Fibroblast of mammary gland (primary cell): ENCODE data around the gene TRAF3IP1.
"Not testable (repeated sequence)": the region's sequence is repeated elsewhere in the genome, so short reads cannot be mapped to it uniquely, and the experiment has no call there.

Experiments
- DNase-seq: peaks from one replicate; pipeline ENCODE4 v3.0.0-alpha.2; 2010; ENCODE audit warnings: low read depth
- H3K4me3 ChIP-seq: 2 replicates; pipeline ENCODE4 v1.5.1; 2011; ENCODE audit warnings: low read depth, mild to moderate bottlenecking, low read length, moderate library complexity; ENCODE audit not compliant: control insufficient read depth
- CTCF ChIP-seq: conservative IDR thresholded peaks from 2 replicates; pipeline ENCODE4 v1.5.1; 2011; ENCODE audit warnings: low read depth, low read length, inconsistent platforms; ENCODE audit not compliant: control insufficient read depth, insufficient read depth

The TRAF3IP1 gene

DNA sequence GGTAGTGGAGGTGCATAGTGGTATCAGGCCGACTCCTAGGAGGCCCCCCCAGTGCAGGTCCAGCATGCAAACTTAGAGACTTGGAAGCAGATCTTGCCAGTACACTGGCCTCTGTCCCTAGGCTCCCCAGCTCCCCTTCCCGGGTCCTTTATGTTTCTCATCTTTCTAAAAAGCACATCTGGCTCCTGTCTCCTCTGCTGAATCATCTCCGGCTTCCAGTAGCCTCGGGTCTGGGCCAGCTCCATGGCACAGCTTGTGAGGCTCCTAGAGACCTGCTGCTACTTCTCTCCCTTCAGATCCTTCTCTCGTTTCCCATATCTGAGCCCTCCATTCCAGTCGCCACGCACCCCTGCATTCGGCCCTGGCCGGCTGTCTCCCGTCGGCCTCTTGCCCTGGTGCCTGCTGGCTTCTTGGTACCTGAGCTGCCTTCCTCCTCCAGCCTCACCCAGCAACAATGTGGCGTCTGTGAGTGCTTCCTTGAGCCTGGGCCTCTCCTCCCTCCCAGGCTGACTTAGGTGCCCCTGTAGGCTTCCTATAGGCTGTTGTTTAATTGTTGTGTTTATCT, 6.6 kb downstream of the TRAF3IP1 start:
- no peak for TF ChIP-seq CTCF
- DNase-seq = peak; percentile 39
- H3K4me3 ChIP-seq = no peak overlapping the region

GRCh38 chr2:238327751-238328150, 7.4 kb downstream of the TRAF3IP1 start:
- DNase-seq = no peak
- TF ChIP-seq CTCF = no peak
- no peak overlapping the region for H3K4me3 ChIP-seq

DNA sequence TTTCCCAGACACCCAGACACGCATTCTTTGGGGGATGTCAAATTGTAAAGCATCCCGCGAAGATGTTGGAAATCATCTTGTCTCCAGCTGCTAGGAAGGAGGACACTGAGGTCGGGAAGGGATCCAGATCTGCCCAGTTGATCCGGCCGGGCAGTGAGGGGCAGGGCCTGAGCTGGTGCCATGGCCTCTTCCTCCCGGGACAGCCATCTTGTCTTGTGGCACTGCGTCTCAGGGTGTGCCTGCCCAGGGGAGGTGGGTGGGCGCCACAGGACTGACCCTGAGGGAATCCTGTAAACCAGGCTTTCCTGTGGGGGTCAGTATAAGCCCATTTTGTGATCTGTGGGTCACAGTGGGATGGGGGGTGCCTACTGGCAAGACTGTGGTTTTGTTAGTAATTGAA, 10.1 kb downstream of the TRAF3IP1 start:
- no peak for TF ChIP-seq CTCF
- DNase-seq = no peak
- no peak overlapping the region for H3K4me3 ChIP-seq

GRCh38 chr2:238331916-238332315, 11.6 kb downstream of the TRAF3IP1 start:
- no peak for DNase-seq
- TF ChIP-seq CTCF = no peak
- H3K4me3 ChIP-seq = no peak overlapping the region

DNA sequence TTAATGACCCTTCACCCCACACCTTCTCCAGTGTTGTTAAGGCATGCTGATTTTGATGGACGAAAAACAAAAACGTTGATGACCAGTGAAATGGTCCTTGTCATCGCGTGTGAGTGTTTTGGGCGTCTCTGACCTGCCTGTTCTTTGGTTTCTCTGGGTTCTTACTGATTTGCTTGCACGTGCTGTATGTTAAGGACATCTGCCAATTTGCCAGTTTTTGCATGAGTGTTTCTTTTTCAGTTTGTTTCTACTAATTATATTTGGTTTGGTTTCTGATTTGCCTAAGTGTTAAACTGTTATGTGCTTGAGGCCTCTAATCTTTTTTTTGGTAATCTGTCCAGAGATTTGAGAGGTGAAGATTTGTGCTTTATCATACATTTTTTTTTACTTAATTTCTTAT, 14.6 kb downstream of the TRAF3IP1 start:
- no peak for DNase-seq
- no peak for TF ChIP-seq CTCF
- no peak overlapping the region for H3K4me3 ChIP-seq

DNA sequence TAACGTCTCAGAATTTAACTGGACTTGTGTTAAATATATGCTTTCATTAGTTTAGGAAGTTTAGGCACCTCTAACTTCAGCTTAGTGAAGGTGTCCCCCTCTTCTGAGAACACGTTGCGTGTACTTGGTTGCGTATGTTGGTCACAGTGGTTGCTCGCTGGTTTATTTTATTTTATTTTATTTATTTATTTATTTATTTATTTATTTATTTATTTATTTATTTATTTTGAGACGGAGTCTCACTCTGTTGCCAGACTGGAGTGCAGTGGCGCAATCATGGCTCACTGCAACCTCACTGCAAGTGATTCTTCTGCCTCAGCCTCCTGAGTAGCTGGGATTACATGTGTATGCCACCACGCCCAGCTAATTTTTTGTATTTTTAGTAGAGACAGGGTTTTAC, 15.3 kb downstream of the TRAF3IP1 start:
- DNase-seq, H3K4me3 ChIP-seq: not testable (repeated sequence)

- no peak for TF ChIP-seq CTCF
- H3K4me3 ChIP-seq = no peak overlapping the region
- no peak for DNase-seq
Measured at GRCh38 chr2:238336151-238336550, 15.8 kb downstream of the TRAF3IP1 start.
